CD4-positive, alpha-beta T cell (primary cell): ENCODE results near the gene TRPM5. TPM values are rescaled to one million over a fixed set of nuclear protein-coding genes. Genes with fewer than 3 reads are reported as not detected.

Source experiments
- ATAC-seq: fragments of 200-7000 bp; cut with Tn5 transposase; one replicate; pipeline ENCODE4 v1.10.0; 2022; ENCODE audit warnings: mild to moderate bottlenecking; ENCODE audit not compliant: poor library complexity
- CTCF ChIA-PET: fragments of 350-600 bp; sonication (Branson Sonifier 250); formaldehyde crosslinking; loops from one replicate; lab custom pipeline; 2021; ENCODE audit warnings: antibody characterized with exemption, inconsistent platforms; lab: Charles Lee
- POLR2A ChIA-PET: fragments of 350-600 bp; sonication (Branson Sonifier 250); formaldehyde crosslinking; loops from one replicate; lab custom pipeline; 2021; ENCODE audit warnings: antibody characterized with exemption, inconsistent platforms; lab: Charles Lee
- DNase-seq, 14 experiments: peaks; one replicate each; pipeline ENCODE4 v3.0.0-alpha.2; 2013 to 2020; ENCODE audit warnings: mixed read lengths in 2 of 14
- H3K27ac ChIP-seq, 2 donors: one replicate each; pipeline versions ENCODE4 v1.5.1 to v1.7.0; 2013; ENCODE audit warnings: low read length in 2 of 2, low read depth in 1 of 2, mild to moderate bottlenecking in 1 of 2
- H3K27me3 ChIP-seq, 2 experiments: 1 replicate in 1 of 2; 2 replicates in 1 of 2; pipeline versions ENCODE4 v1.6.1 to v1.7.0; 2013; ENCODE audit warnings: low read length in 2 of 2, control low read depth in 1 of 2, mild to moderate bottlenecking in 1 of 2, moderate library complexity in 1 of 2; ENCODE audit not compliant: insufficient read depth in 2 of 2, control insufficient read depth in 1 of 2
- H3K36me3 ChIP-seq: one replicate; pipeline ENCODE4 v1.6.1; 2013; ENCODE audit warnings: low read length, control low read depth; ENCODE audit not compliant: insufficient read depth
- H3K4me1 ChIP-seq: one replicate; pipeline ENCODE4 v1.6.1; 2013; ENCODE audit warnings: low read length, control low read depth; ENCODE audit not compliant: insufficient read depth
- H3K4me3 ChIP-seq: one replicate; pipeline ENCODE4 v1.5.1; 2013; ENCODE audit warnings: mild to moderate bottlenecking, low read length, moderate library complexity
- H3K9me3 ChIP-seq, 2 experiments: 1 replicate in 1 of 2; 2 replicates in 1 of 2; pipeline versions ENCODE4 v1.6.1 to v1.7.0; 2013; ENCODE audit warnings: low read length in 2 of 2, mild to moderate bottlenecking in 2 of 2, control low read depth in 1 of 2, moderate library complexity in 1 of 2; ENCODE audit not compliant: control insufficient read depth in 1 of 2, insufficient read depth in 1 of 2
- H3K27ac Mint-ChIP-seq: one replicate; pipeline ENCODE4 v1.8.0; 2020; ENCODE audit warnings: mixed read lengths
- H3K27me3 Mint-ChIP-seq: one replicate; pipeline ENCODE4 v1.8.0; 2021; ENCODE audit warnings: mixed read lengths
- H3K36me3 Mint-ChIP-seq: one replicate; pipeline ENCODE4 v1.8.0; 2021; ENCODE audit warnings: low read depth, mixed read lengths
- H3K4me1 Mint-ChIP-seq: one replicate; pipeline ENCODE4 v1.8.0; 2021; ENCODE audit warnings: low read depth, mixed read lengths
- H3K4me3 Mint-ChIP-seq: one replicate; pipeline ENCODE4 v1.8.0; 2020; ENCODE audit warnings: mild to moderate bottlenecking, mixed read lengths
- H3K9me3 Mint-ChIP-seq: one replicate; pipeline ENCODE4 v1.8.0; 2020; ENCODE audit warnings: mixed read lengths
- CTCF ChIP-seq: fragments of 200-600 bp; IDR thresholded peaks from one replicate; pipeline ENCODE4 v1.8.0; 2022; ENCODE audit warnings: antibody characterized with exemption, mild to moderate bottlenecking
- intact Hi-C, 2 experiments: fragments of 100-400 bp; cut with DNase I in 1 of 2; cut with micrococcal nuclease in 1 of 2; formaldehyde crosslinking; loops; one replicate each; pipeline versions ENCODE4 v1.15.1 to v1.9.0; 2023 to 2025; cut with DNase I, micrococcal nuclease
- total RNA-seq, 174 experiments: library from RNA in 2 of 174; stranded (reverse) in 2 of 174; gene quantifications; one replicate each; pipeline ENCODE4 v1.2.3 and lab custom pipeline; 2021 to 2026

The TRPM5 gene
- total RNA-seq, 2 experiments from 2014 or later, result 0.91 to 1.3 TPM

GRCh38 chr11:2414616-2415015 lies 29.7 kb downstream of the TRPM5 start:
- no peaks in the 10 kb centered on the region for H3K27me3 Mint-ChIP-seq
- POLR2A ChIA-PET, result no interaction called here
- no peak overlapping the region for H3K27ac Mint-ChIP-seq
- CTCF ChIA-PET, result no interaction called here
- Histone ChIP-seq H3K27me3 (no peaks in the 10 kb centered on the region), H3K36me3 (no peaks in the 10 kb centered on the region), H3K27ac (no peak overlapping the region), H3K9me3 (no peaks in the 10 kb centered on the region), H3K4me3 (no peak overlapping the region), H3K4me1 (peaks cover under 1% of the 10 kb centered on the region)
- no peak for ATAC-seq
- no peak for TF ChIP-seq CTCF
- no peak overlapping the region for H3K4me3 Mint-ChIP-seq
- no peaks in the 10 kb centered on the region for H3K9me3 Mint-ChIP-seq
- no peak for DNase-seq
- no peaks in the 10 kb centered on the region for H3K4me1 Mint-ChIP-seq
- intact Hi-C loops, result no loop called here
- no peaks in the 10 kb centered on the region for H3K36me3 Mint-ChIP-seq

GRCh38 chr11:2413742-2414579 lies 30.4 kb downstream of the TRPM5 start:
- DNase-seq (no peak), ATAC-seq (no peak)
- H3K27me3 ChIP-seq, result no peaks in the 10 kb centered on the region
- Mint-ChIP-seq H3K9me3 (no peaks in the 10 kb centered on the region), H3K27me3 (no peaks in the 10 kb centered on the region), H3K4me3 (no peak overlapping the region), H3K4me1 (no peaks in the 10 kb centered on the region), H3K36me3 (no peaks in the 10 kb centered on the region), H3K27ac (no peak overlapping the region)
- no peaks in the 10 kb centered on the region for H3K36me3 ChIP-seq
- intact Hi-C loops, result no loop called here
- no peaks in the 10 kb centered on the region for H3K9me3 ChIP-seq
- H3K4me1 ChIP-seq, result no peaks in the 10 kb centered on the region
- ChIA-PET POLR2A (no interaction called here), CTCF (no interaction called here)
- no peak overlapping the region for H3K4me3 ChIP-seq
- no peak for TF ChIP-seq CTCF
- H3K27ac ChIP-seq, result no peak overlapping the region

- no peaks in the 10 kb centered on the region for H3K4me1 Mint-ChIP-seq
- H3K27me3 ChIP-seq, result no peaks in the 10 kb centered on the region
- no peaks in the 10 kb centered on the region for H3K27me3 Mint-ChIP-seq
- no peak overlapping the region for H3K27ac ChIP-seq
- H3K36me3 Mint-ChIP-seq, result no peaks in the 10 kb centered on the region
- POLR2A ChIA-PET, result interaction anchor here (1.7 kb wide), 1 partner anchor 12 kb away, joined by 5 read pairs; the partner anchor contains the start of gene TSSC4
- no peaks in the 10 kb centered on the region for H3K9me3 Mint-ChIP-seq
- DNase-seq (no peak), ATAC-seq (no peak)
- TF ChIP-seq CTCF, result no peak
- no peaks in the 10 kb centered on the region for H3K4me1 ChIP-seq
- H3K36me3 ChIP-seq, result no peaks in the 10 kb centered on the region
- no peaks in the 10 kb centered on the region for H3K9me3 ChIP-seq
- CTCF ChIA-PET, result no interaction called here
- H3K27ac Mint-ChIP-seq, result no peak overlapping the region
- H3K4me3 Mint-ChIP-seq, result no peak overlapping the region
- no peak overlapping the region for H3K4me3 ChIP-seq
- intact Hi-C loops, result no loop called here
Observed at GRCh38 chr11:2412323-2412722, 32.0 kb downstream of the TRPM5 start.
